GM19324 (cell line): ENCODE data around the gene RABGAP1L.
"Not testable (repeated sequence)": the region's sequence is repeated elsewhere in the genome, so short reads cannot be mapped to it uniquely, and the experiment has no call there.

Experiments
- ATAC-seq: cut with Tn5 transposase; IDR thresholded peaks from one replicate; pipeline ENCODE4 v1.9.1; 2021; ENCODE audit warnings: mild to moderate bottlenecking, moderate library complexity; ENCODE audit not compliant: unreplicated experiment, low FRiP score

The RABGAP1L gene

DNA sequence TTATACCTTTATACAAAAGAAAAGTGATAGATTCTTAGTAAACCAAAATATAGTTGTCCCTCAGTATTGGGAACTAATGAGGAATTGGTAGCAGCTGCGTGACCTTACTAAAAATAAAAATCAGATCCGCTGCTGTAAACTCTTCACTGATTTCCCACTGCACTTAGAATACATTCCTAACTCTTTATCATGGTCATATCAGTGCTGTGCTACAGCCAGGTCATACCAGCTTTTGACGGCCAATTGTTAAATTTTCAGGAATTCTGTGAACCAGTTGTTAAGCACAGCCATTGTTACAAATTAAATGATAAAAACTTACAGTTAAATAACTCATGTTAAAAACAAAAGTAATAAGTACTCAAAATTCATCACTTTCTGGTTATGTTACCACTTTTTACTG lies 533.8 kb downstream of the RABGAP1L start:
- no peak for ATAC-seq

DNA sequence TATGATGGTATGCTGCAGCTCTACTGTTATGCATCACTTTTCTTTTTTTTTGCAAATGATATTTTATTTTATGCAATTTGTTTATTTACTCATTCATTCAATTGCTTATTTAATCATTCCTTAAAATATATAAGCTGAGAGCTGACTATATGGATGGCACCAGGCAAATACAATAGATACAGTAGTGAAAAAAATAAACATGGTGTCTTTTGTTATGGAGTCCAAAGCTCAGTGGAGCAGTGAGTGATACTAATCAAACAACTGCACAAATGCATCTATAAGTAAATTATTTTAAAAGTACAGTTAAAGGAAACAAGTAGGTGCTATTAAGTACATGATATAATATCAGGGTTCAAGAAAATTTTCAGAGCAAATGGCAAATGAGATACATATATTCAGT lies 534.2 kb downstream of the RABGAP1L start:
- not testable (repeated sequence) for ATAC-seq

- no peak for ATAC-seq
These were observed 536.9 kb downstream of the RABGAP1L start for GRCh38 chr1:174696026-174696821.

DNA sequence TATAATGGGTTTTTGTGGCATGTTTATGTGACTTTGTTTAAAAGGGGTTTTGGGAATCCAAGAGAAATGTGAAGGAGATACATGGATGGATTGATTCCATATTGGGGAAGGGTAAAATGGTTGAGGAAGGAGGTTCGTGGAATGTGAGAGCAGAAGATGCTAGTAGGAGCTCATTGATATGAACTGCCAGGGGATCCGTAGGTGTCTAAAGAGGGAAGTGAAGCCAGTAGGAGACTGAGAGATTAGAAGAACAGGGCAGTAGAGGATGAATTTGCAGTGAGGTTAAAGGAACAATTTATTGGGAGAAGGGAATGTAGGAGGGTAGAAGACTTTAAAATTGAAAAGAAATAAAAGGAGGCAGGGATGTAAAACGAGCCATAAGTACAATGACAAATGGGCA lies 541.0 kb downstream of the RABGAP1L start:
- ATAC-seq, result no peak

- ATAC-seq, result no peak
These were observed 541.5 kb downstream of the RABGAP1L start for GRCh38 chr1:174700775-174701174.

DNA sequence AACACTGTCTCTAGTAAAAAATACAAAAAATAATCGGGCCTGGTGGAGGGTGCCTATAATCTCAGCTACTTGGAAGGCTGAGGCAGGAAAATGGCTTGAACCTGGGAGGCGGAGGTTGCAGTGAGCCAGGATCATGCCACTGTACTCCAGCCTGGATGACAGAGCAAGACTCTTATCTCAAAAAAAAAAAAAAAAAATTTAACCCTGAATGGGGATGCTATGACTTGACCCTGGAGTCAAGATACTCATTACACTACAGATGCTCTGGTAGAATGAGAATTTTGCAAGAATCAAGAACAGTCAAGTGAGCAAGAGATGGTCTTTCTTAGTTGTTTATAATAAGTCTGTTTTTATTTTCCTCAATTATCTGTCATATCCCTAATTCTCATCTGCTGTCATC lies 542.2 kb downstream of the RABGAP1L start:
- ATAC-seq, result no peak

- no peak for ATAC-seq
These were observed 542.7 kb downstream of the RABGAP1L start for GRCh38 chr1:174702011-174702410.

DNA sequence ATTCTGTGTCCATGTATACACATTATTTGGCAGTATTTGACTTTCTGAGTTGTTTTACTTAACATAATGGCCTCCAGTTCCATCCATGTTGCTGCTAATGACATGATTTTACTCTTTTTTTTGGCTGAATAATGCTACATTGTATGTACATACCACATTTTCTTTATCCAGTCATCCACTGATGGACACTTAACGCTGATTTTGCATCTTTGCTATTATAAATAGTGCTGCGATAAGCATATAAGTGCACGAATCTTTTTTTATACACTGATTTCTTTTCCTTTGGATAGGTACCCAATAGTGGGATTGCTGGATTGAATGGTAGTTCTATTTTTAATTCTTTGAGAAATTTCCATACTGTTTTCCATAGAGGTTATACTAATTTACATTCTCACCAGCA lies 544.0 kb downstream of the RABGAP1L start:
- ATAC-seq, result no peak

DNA sequence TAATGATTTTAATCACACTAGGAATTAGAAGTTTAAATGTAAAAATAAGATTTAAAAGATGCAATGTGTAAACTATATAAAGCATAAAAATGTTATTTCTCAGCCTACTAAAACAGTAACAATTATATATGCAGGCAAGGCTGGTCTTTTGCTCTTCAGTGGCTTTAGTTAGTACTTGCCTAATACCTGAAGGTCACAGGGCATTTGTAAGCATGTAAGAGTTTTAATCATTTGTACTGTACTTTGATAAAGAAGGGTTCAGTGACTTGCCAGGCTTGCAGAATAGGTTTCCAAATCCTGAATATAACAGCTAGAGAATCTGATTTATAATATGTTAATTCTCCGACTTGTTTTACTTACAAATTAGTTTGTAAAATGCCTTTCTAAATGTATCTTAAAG lies 545.0 kb downstream of the RABGAP1L start:
- ATAC-seq, result no peak

DNA sequence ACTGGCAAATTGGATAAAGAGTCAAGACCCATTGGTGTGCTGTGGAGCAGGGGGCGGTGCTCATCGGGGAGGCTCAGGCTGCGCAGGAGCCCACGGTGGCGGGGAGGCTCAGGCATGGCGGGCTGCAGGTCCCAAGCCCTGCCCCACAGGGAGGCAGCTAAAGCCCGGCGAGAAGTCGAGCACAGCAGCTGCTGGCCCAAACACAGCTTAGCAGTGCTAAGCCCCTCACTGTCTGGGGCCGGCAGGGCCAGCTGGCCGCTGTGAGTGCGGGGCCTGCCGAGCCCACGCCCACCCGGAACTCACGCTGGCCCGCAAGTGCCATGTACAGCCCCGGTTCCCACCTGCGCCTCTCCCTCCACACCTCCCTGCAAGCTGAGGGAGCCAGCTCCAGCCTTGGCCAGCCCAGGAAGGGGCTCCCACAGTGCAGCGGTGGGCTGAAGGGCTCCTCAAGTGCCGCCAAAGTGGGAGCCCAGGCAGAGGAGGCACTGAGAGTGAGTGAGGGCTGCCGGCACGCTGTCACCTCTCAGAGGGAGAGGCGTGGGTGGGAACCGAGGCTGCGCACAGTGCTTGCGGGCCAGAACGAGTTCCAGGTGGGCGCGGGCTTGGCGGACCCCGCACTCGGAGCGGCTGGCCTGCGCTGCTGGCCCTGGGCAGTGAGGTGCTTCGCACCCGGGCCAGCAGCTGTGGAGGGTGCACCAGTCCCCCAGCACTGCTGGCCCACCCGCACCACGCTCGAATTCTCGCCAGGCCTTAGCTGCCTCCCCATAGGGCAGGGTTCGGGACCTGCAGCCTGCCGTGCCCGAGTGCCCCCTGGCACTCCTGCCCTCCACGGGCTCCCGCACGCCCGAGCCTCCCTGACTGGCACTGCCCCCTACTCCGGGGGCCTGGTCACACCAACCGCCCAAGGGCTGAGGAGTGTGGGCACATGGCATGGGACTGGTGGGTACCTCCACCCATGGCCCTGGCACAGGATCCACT lies 551.8 kb downstream of the RABGAP1L start:
- ATAC-seq, result no peak

DNA sequence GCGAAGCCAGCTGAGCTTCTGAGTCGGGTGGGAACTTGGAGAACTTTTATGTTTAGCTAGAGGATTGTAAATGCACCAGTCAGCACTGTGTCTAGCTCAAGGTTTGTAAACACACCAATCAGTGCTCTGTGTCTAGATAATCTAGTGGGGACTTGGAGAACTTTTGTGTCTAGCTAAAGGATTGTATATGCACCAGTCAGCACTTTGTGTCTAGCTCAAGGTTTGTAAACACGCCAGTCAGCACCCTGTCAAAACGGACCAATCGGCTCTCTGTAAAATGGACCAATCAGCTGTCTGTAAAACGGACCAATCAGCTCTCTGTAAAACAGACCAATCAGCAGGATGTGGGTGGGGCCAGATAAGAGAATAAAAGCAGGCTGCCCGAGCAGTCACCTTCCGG lies 552.5 kb downstream of the RABGAP1L start:
- ATAC-seq, result not testable (repeated sequence)

- ATAC-seq, result no peak
These were observed 553.2 kb downstream of the RABGAP1L start for GRCh38 chr1:174712541-174712940.

- ATAC-seq, result no peak
These were observed 554.5 kb downstream of the RABGAP1L start for GRCh38 chr1:174713796-174714195.

- ATAC-seq, result no peak
These were observed 559.9 kb downstream of the RABGAP1L start for GRCh38 chr1:174719194-174719593.

- ATAC-seq, result no peak
These were observed 561.3 kb downstream of the RABGAP1L start for GRCh38 chr1:174720618-174721017.

DNA sequence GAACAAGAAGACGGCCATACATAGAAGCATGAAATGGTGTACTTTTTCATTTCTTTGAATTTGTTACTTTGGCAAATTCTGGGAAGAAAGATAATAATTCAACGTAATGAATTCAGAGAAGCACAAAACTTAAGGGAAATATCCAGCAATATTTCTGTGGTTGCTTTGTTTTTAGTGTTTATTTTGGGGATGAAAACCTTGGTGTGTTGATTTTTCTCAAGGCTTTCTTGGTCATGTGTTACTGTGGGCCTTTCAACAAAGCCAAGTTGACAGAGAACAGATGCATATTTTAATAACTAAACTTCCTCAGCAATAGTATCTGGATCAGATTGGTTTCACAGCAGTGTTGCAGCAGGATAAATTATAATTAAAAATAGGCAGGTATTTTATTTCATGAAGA lies 561.9 kb downstream of the RABGAP1L start:
- no peak for ATAC-seq

DNA sequence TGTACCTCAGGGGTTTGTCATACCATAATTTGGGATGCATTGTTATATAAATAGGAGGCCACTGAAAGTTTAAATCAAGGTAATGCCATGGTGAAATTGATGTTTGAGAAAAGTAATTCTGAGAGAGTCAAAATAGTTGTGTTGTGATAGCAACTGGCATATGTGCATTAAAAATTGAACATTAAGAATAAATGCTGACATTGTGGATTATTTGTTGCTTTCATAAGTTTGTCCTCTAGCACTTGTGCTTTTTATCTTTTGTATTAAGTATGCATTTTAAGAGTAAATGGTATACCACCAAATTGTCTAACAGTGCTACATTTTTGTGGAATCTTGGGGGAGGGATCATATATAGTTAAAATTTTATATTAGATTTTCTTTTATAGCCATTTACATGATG lies 564.5 kb downstream of the RABGAP1L start:
- ATAC-seq, result no peak

DNA sequence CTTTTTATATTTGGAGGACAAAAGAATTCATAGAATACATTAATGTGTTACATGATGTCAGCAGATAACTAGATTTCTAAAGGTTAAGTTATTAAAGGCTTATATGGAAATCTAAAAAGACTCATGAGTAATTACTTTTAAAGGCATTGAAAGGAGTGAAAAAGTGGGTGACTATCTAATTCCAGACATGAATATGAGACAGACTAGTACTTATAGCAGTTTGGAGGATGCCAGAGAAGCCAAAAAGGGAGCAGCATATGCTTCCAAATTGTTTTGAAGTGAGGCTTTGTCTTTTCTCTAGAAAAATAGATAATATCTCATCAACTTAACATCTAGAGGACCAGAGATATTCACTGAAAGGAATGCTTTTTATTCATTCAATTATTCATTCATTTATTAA lies 564.9 kb downstream of the RABGAP1L start:
- no peak for ATAC-seq

DNA sequence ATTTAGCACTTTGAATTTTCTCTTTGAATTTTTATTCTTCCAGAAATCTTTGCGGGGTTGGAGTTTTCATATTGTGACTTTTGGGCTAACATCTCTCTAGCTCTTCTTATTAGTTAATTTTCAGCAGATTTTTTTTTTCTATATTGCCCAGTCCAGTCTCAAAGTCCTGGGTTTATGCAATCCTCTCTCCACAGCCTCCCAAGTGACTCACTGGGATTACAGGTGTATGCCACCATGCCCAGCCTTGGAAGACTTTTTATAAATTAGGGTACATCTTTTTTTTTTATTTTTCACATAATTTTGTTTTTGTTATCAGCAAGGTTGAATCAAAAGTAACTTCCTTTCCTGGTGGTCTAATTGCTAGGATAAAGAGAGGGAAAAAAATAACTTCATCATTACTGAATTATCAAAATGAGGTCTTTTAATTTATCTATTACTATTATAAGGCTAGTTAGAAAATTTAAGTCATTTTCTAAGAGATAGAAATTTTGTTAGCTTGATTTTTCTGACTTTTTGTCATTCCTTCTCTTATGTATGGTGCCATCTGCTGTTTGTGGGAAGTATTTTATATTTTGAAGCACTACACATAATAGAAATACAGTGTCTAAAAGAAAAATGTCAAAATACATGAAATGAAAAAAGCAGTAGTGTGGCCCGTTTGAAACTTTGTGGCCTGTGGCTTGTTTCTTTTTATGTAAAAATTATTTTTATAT lies 567.0 kb downstream of the RABGAP1L start:
- no peak for ATAC-seq

DNA sequence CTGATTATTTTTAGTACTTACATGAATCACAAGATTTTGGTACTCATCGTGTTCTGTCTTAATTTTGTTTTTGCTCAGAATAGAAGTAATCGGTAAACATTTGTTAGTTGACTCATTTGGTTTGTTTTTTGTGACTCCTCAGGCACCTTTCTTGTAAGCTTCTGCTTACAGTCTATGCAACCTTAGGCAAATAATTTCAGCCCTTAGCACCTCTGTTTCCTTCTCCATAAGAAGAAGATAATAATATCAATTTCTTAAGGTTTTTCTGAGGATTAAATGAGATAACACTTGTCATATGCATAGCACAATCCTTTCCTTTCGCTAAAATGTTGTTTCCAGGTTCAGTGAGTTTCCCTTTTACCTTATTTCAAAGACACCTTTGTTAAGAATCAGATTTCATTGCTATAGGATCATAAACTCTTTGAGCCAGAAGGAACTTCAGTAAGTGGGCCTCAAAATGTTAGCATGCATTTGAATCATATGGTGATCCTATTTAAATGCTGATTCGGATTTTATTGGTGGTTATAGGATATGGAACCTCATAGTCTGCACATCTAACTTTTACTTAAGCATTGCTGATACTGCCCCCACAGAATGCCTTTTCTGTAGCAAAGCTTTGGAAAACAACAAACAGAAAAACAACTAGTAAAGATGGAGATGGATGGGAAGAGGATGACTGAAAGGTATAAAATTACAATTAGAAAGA lies 567.7 kb downstream of the RABGAP1L start:
- ATAC-seq, result no peak
